HEK293 (cell line): ENCODE results near the gene PTTG1.

Experiments used
- MYNN ChIP-seq: fragments of 450-650 bp; formaldehyde crosslinking; IDR thresholded peaks from 2 replicates; pipeline ENCODE4 v1.5.1; 2016; ENCODE audit warnings: missing biosample characterization, missing genetic modification characterization, borderline replicate concordance
- PRDM1 ChIP-seq: fragments of 450-650 bp; formaldehyde crosslinking; IDR thresholded peaks from 2 replicates; pipeline ENCODE4; 2016; ENCODE audit warnings: missing biosample characterization, missing genetic modification characterization
- SETDB1 ChIP-seq: IDR thresholded peaks from one replicate; pipeline ENCODE4 v1.6.1; 2017; ENCODE audit warnings: mild to moderate bottlenecking, low read length, moderate library complexity, mixed read lengths; ENCODE audit not compliant: insufficient read length
- ZBTB1 ChIP-seq: fragments of 450-650 bp; formaldehyde crosslinking; IDR thresholded peaks from 2 replicates; pipeline ENCODE4 v1.5.1; 2016; ENCODE audit warnings: missing biosample characterization, missing genetic modification characterization
- ZBTB48 ChIP-seq: fragments of 450-650 bp; formaldehyde crosslinking; IDR thresholded peaks from 2 replicates; pipeline ENCODE4 v1.5.1; 2016; ENCODE audit warnings: missing biosample characterization, missing genetic modification characterization
- ZNF174 ChIP-seq: fragments of 450-650 bp; formaldehyde crosslinking; IDR thresholded peaks from 2 replicates; pipeline ENCODE4 v1.5.0; 2017; ENCODE audit warnings: missing biosample characterization, mild to moderate bottlenecking, missing genetic modification characterization
- ZNF530 ChIP-seq: fragments of 450-650 bp; formaldehyde crosslinking; IDR thresholded peaks from 2 replicates; pipeline ENCODE4 v1.5.1; 2016; ENCODE audit warnings: low read depth, missing biosample characterization, missing genetic modification characterization
- ZNF549 ChIP-seq: fragments of 450-650 bp; IDR thresholded peaks from 2 replicates; pipeline ENCODE4 v1.5.1; 2018; ENCODE audit warnings: missing biosample characterization, missing genetic modification characterization, mild to moderate bottlenecking, inconsistent platforms, moderate library complexity
- ZNF629 ChIP-seq: fragments of 450-650 bp; formaldehyde crosslinking; IDR thresholded peaks from 2 replicates; pipeline ENCODE4 v1.5.1; 2017; ENCODE audit warnings: missing biosample characterization, missing genetic modification characterization
- ZNF701 ChIP-seq: fragments of 450-650 bp; formaldehyde crosslinking; IDR thresholded peaks from 2 replicates; pipeline ENCODE4 v1.5.1; 2016; ENCODE audit warnings: missing biosample characterization, missing genetic modification characterization
- ZNF768 ChIP-seq: fragments of 450-650 bp; formaldehyde crosslinking; IDR thresholded peaks from 2 replicates; pipeline ENCODE4 v1.5.1; 2018; ENCODE audit warnings: missing biosample characterization, mild to moderate bottlenecking, missing genetic modification characterization
- TF ChIP-seq, protein P1 (sequence below): fragments of 450-650 bp; formaldehyde crosslinking; IDR thresholded peaks from 2 replicates; pipeline ENCODE4 v1.5.1; 2016; ENCODE audit warnings: missing biosample characterization, missing genetic modification characterization
- TF ChIP-seq, protein P2 (sequence below): fragments of 450-650 bp; formaldehyde crosslinking; IDR thresholded peaks from 2 replicates; pipeline ENCODE4 v1.5.1; 2016; ENCODE audit warnings: missing biosample characterization, missing genetic modification characterization

GRCh38 chr5:160398806-160399205, 22.8 kb upstream of the PTTG1 start:
- TF ChIP-seq ZNF549 (tag by site-specific recombination) (no peak), PRDM1 (tag by site-specific recombination) (no peak), ZNF768 (tag by site-specific recombination) (no peak), ZBTB1 (tag by site-specific recombination) (no peak), ZNF530 (tag by site-specific recombination) (no peak), ZBTB48 (no peak), SETDB1 (no peak), ZNF701 (tag by site-specific recombination) (no peak), MYNN (tag by site-specific recombination) (no peak), ZNF629 (tag by site-specific recombination) (no peak), ZNF174 (no peak)
- TF ChIP-seq, protein P1, sequence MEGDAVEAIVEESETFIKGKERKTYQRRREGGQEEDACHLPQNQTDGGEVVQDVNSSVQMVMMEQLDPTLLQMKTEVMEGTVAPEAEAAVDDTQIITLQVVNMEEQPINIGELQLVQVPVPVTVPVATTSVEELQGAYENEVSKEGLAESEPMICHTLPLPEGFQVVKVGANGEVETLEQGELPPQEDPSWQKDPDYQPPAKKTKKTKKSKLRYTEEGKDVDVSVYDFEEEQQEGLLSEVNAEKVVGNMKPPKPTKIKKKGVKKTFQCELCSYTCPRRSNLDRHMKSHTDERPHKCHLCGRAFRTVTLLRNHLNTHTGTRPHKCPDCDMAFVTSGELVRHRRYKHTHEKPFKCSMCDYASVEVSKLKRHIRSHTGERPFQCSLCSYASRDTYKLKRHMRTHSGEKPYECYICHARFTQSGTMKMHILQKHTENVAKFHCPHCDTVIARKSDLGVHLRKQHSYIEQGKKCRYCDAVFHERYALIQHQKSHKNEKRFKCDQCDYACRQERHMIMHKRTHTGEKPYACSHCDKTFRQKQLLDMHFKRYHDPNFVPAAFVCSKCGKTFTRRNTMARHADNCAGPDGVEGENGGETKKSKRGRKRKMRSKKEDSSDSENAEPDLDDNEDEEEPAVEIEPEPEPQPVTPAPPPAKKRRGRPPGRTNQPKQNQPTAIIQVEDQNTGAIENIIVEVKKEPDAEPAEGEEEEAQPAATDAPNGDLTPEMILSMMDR = no peak
- TF ChIP-seq, protein P2, sequence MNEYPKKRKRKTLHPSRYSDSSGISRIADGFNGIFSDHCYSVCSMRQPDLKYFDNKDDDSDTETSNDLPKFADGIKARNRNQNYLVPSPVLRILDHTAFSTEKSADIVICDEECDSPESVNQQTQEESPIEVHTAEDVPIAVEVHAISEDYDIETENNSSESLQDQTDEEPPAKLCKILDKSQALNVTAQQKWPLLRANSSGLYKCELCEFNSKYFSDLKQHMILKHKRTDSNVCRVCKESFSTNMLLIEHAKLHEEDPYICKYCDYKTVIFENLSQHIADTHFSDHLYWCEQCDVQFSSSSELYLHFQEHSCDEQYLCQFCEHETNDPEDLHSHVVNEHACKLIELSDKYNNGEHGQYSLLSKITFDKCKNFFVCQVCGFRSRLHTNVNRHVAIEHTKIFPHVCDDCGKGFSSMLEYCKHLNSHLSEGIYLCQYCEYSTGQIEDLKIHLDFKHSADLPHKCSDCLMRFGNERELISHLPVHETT = no peak
